Ramos (cell line): ENCODE results near the gene CCSER1.
"Not testable (repeated sequence)": the region's sequence is repeated elsewhere in the genome, so short reads cannot be mapped to it uniquely, and the experiment has no call there.

ENCODE experiments used
- in situ Hi-C: fragments of 300-500 bp; cut with MboI; formaldehyde crosslinking; loops from one replicate; pipeline ENCODE4 v1.14.3; 2022; ENCODE audit warnings: low sequenced_read_pairs; ENCODE audit not compliant: unreplicated experiment

The CCSER1 gene

GRCh38 chr4:91087743-91088142 lies 960.5 kb downstream of the CCSER1 start:
- in situ Hi-C loops = no loop called here

DNA sequence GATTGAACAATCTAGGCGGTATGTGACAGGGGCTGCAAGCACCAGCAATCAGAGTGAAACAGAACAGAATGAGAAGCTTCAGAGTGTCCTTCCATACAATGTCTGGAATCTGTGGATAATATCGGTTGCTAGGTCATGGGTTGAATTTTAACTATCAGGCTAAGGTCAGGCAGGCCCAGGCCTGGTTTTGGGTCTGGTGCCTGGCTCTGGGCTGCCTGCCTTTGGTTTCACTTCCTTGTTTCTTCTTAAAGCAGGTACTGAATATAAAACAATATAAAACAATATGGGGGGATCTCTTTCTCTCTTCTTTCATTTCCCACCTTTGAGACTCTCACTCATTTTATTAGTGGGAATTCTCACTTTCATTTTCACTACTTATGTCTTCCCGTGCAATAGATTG lies 962.0 kb downstream of the CCSER1 start:
- in situ Hi-C loops = no loop called here

- in situ Hi-C loops = no loop called here
Observed at GRCh38 chr4:91092398-91092980, 965.3 kb downstream of the CCSER1 start.

- in situ Hi-C loops = not testable (repeated sequence)
Observed at GRCh38 chr4:91094220-91094619, 967.0 kb downstream of the CCSER1 start.

GRCh38 chr4:91099666-91100065 lies 972.5 kb downstream of the CCSER1 start:
- in situ Hi-C loops = no loop called here

DNA sequence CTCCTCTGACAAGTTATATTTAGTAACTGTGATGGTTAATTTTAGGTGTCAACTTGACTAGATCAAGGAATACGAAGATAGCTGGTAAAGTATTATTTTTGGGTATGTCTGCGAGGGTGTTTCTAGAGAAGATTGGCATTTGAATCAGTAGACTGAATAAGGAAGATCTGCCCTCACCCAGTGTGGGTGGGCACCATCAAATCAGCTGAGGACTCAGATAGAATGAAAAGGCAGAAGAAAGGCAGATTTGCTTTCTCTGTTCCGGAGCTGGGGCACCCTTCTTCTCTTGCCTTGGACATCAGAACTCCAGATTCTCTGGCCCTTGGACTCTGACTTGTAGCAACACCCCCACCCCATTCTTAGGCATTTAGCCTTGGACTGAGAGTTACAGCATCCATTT lies 981.6 kb downstream of the CCSER1 start:
- in situ Hi-C loops = no loop called here

DNA sequence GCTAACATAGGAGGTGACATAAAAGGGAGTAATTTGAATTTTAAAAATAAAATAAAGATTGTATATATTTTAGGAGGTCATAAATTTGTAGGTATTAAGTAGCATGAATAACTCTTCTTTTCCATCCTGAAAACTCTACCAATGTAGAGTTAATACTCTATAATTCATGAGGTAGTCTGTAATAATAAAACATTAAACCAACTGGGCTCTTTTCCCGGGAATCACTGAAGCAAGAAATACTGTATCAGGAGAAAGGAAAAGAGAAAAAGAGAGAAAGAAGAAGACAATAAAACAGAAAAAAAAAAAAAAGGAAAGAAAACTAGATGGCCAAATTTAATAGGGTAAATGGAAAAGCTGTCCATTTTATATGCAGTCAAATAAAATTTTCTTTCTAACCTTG lies 984.4 kb downstream of the CCSER1 start:
- in situ Hi-C loops = no loop called here

DNA sequence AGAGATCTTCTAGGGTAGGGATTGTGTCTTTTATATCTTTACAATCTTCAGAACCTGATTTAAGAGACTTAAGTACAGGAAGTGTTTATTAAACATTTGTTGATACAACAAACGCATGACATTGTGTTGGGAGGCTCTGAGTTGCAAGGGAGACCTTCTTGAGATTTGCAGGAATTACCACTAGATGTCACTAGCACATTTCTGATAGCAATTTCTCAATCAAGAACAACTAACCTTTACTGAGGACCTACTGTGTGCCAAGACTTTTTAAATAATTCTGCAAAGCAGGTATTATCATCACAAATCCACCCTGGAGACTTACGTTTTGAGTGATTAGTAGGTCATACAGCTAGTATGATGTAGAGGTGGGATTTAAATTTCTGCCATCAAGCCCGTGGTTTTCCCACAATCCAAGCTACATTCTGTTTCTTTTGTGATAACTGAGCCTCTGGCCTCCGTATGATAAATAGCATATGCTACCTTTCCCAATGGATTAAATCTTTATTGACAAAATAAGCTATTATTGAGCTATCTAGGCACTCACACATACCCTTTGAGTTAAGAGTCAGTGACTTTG lies 986.0 kb downstream of the CCSER1 start:
- in situ Hi-C loops = no loop called here

DNA sequence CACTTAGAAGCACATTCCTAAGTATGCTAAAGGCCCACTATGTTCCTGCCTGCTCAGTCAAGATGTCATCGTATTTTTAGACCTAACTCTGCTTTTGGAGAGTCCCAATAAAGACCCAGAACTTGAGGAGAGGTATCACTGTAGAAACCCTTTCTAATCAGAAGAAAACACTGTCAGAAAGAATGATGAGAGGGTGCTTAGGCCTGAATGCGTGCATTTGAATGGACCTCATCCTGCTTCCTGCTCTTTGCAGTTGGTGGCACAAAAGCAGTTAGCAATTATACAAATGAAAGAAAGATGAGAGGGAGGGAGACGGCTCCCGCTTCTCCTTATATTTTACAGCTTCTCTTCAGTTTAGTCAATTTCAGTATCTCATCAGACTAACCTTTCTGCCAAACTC lies 987.2 kb downstream of the CCSER1 start:
- in situ Hi-C loops = no loop called here

- in situ Hi-C loops = no loop called here
Observed at GRCh38 chr4:91116861-91117260, 989.7 kb downstream of the CCSER1 start.

DNA sequence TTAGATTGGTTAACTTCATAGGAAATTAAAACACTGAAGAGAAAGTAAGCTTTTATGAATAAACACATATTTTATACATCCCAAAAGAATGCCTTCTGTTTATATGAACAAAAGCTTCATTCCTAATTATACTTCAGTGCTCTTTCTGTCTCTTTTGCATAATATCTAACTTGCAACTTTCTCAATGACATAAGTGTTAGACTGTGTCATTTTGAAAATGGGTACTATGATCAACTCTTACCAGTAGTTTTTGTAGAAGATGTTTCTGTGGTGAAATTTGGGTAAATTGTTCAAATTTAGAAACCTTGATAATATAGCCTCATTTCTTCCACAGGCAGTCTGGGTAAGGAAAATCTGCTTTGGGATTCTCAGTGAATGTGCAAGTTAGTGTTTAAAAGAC lies 991.4 kb downstream of the CCSER1 start:
- in situ Hi-C loops = no loop called here

- in situ Hi-C loops = no loop called here
Observed at GRCh38 chr4:91123742-91124141, 996.5 kb downstream of the CCSER1 start.

DNA sequence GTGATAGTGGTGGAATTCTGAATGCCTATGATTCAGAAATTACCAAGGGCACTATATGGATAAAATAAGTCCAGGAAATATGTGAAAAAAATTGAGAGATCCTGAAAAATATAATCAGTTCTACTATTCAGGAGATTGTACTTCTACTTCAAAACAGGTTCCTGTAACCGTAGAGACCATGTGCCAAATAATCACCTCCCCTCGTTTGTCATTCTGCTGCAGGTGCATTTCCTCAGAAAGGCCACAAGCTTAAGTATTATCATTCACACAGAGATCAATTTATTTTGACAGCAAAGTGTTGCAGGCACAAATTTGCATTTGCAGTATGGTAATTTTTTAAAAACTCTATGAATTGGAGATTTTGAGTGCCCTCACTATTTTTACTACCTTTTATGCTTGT lies 1000.0 kb downstream of the CCSER1 start:
- in situ Hi-C loops = no loop called here

GRCh38 chr4:91127831-91128230 lies 1000.6 kb downstream of the CCSER1 start:
- in situ Hi-C loops = no loop called here

GRCh38 chr4:91128519-91128918 lies 1001.3 kb downstream of the CCSER1 start:
- in situ Hi-C loops = no loop called here

DNA sequence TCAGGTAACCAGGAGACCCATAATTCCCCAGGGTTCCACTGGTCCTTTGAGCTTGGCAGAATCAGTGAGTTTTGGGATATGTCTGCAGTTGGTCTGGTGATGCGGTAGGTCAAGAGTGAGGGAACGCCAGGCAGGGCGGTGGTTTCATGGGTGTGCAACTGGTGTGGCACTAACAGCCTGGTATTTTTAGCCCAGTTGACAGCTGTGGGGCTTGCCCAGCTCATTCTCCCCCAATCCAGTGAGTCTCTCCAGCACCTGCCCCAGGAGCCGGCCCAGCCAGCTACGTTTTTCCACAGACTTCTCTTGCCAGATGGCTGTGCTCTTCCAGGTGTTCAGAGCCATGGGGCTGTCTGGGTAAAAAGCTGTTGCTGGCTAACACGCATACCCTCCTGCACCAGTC lies 1019.9 kb downstream of the CCSER1 start:
- in situ Hi-C loops = no loop called here

DNA sequence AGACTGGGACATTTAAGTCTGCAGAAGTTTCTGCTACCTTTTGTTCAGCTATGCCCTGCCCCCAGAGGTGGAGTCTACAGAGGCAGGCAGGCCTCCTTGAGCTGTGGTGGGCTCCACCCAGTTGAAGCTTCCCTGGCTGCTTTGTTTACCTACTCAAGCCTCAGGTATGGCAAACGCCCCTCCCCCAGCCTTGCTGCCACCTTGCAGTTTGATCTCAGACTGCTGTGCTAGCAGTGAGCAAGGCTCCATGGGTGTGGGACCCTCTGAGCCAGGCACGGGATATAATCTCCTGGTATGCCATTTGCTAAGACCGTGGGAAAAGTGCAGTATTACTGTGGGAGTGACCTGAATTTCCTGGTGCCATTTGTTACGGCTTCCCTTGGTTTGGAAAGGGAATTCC lies 1026.8 kb downstream of the CCSER1 start:
- in situ Hi-C loops = not testable (repeated sequence)

DNA sequence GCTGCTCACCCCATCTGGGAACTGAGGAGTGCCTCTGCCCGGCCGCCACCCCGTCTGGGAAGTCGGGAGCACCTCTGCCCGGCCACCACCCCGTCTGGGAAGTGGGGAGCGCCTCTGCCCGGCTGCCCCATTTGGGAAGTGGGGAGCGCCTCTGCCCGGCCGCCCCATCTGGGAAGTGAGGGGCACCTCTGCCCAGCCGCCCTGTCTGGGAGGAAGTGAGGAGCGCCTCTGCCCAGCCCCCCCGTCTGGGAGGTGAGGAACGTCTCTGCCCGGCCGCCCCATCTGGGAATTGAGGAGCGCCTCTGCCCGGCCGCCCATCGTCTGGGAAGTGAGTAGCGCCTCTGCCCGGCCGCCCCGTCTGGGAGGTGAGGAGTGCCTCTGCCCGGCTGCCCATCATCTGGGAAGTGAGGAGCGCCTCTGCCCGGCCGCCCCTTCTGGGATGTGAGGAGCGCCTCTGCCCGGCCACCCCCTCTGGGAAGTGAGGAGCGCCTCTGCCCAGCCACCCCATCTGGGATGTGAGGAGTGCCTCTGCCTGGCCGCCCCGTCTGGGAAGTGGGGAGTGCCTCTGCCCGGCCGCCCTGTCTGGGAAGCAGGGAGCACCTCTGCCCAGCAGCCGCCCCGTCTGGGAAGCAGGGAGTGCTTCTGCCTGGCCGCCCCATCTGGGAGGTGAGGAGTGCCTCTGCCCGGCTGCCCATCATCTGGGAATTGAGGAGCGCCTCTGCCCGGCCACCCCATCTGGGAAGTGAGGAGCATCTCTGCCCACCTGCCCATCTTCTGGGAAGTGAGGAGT lies 1040.9 kb downstream of the CCSER1 start:
- in situ Hi-C loops = not testable (repeated sequence)

- in situ Hi-C loops = no loop called here
Observed at GRCh38 chr4:91170768-91171167, 1043.6 kb downstream of the CCSER1 start.

DNA sequence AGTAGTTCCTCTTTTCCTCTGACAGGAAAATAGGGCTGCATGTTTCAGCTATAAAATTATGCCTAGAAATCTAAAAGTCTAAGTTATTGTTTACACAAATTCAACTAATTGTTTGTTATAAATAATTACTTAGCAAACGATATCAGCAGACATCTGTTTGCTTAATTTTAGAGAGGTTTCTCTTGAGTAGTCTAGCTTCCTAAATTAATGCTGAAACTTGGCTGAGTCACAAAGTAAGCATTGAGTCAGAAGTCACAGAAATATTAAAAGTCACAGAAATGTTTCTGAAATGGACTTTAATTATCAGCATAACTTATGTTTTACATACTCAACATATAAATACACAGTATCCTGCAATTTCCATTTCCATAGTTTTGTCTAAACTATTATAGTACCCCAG lies 1044.0 kb downstream of the CCSER1 start:
- in situ Hi-C loops = no loop called here

- in situ Hi-C loops = not testable (repeated sequence)
Observed at GRCh38 chr4:91185061-91185460, 1057.9 kb downstream of the CCSER1 start.

- in situ Hi-C loops = no loop called here
Observed at GRCh38 chr4:91198951-91199350, 1071.8 kb downstream of the CCSER1 start.
